Measurements from ENCODE around the gene RGL1.

The RGL1 gene

DNA sequence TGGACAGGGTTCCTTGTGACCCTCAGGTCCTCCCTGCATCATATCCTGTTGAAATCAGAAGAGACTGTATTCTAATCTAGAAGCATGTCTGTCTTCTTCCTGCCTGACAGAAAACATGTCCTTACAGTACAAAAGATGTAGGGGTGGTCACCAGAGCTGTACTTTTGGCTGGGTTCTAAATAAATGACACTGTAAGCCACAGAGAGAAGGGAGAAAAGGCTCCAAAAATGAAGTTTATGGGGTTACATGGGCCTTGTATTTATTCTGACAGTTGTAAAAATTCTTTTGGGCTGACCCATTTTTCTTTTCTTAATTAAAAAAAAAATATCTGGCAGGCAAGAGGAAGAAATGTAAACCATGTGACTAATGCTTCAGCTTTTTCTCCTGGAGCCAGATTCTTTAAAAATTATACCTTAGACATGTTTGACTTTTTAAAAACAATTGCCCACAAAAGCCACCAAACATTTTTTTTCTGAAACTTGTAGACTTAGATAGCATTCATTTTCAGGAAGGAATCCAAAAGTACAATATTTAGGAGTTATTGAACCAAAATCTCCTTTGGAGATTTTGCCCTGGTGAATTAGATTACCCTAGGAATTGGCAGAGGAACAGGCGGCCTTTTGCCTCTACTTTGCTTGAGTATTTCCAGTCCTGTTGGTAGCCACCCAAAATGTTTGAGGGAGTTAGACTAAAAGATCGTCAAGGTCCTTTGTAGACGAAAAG lies 17.1 kb downstream of the RGL1 start:
- no peak overlapping the region for H3K9ac ChIP-seq (ENCODE audit: insufficient read length, low read depth)
- H3K9me3 ChIP-seq (ENCODE audit: insufficient read depth, low read length), result no peaks in the 10 kb centered on the region
- no peaks in the 10 kb centered on the region for H3K36me3 ChIP-seq (ENCODE audit: insufficient read depth, insufficient read length, low read length)
- H3K4me3 ChIP-seq (ENCODE audit: insufficient read length, low read depth), result no peak overlapping the region
- no peak for TF ChIP-seq ZNF274 (IDR thresholded peaks at IDR 0.05; ENCODE audit: low read depth, low read length)
- TF ChIP-seq SUZ12 (IDR thresholded peaks at IDR 0.05; ENCODE audit: extremely low read depth, insufficient read depth, insufficient read length), result no peak
- TF ChIP-seq YY1 (IDR thresholded peaks at IDR 0.05; ENCODE audit: insufficient read depth, insufficient read length), result no peak
- no peak for DNase-seq (ENCODE audit: low read depth, low spot score)
- H3K27me3 ChIP-seq (ENCODE audit: insufficient read depth, insufficient read length), result no peaks in the 10 kb centered on the region
- H3K4me1 ChIP-seq (ENCODE audit: insufficient read depth, insufficient read length), result no peaks in the 10 kb centered on the region

DNA sequence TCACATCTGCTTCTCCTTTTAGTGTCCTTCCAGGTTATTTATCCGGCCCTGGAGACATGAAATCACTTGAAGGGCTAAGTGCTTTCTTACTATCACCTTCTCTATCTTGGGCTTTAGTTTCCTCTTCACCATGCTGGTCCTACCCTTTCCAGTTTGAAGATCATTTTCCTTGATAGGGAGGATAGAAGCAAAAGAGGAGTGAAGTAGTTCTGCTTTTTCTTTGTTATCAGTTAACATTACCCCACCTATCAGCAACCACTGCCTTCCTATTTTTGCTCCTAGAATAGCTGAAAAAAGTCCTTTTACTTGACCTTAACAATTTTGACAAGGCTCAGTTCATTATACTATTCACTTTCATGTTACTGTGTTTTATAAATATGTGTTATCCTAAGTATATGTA lies 19.4 kb downstream of the RGL1 start:
- Histone ChIP-seq H3K9ac (ENCODE audit: insufficient read length, low read depth) (no peak overlapping the region), H3K4me3 (ENCODE audit: insufficient read length, low read depth) (no peak overlapping the region), H3K27me3 (ENCODE audit: insufficient read depth, insufficient read length) (no peaks in the 10 kb centered on the region), H3K9me3 (ENCODE audit: insufficient read depth, low read length) (no peaks in the 10 kb centered on the region), H3K36me3 (ENCODE audit: insufficient read depth, insufficient read length, low read length) (no peaks in the 10 kb centered on the region), H3K4me1 (ENCODE audit: insufficient read depth, insufficient read length) (no peaks in the 10 kb centered on the region)
- DNase-seq (ENCODE audit: low read depth, low spot score), result no peak
- TF ChIP-seq ZNF274 (IDR thresholded peaks at IDR 0.05; ENCODE audit: low read depth, low read length) (no peak), SUZ12 (IDR thresholded peaks at IDR 0.05; ENCODE audit: extremely low read depth, insufficient read depth, insufficient read length) (no peak), YY1 (IDR thresholded peaks at IDR 0.05; ENCODE audit: insufficient read depth, insufficient read length) (no peak)

DNA sequence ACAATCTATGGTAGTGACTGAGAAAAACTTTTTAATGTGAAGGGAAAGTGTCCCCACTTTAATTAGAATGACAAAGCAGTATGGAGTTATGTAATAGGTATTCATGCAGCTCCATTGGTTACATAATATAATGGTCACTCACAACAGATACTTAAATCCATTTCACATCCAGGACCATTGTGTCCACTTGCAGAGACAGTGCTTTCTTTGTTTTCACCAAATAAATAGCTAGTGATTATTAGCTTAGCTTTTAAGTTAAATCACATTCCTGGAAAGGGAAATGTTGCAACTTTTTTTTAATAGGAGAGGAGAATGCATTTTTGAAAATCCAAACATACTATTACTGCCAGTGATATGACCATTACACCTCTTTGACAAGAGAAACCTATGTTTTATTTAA lies 22.9 kb downstream of the RGL1 start:
- H3K9ac ChIP-seq (ENCODE audit: insufficient read length, low read depth), result no peak overlapping the region
- no peak for TF ChIP-seq ZNF274 (IDR thresholded peaks at IDR 0.05; ENCODE audit: low read depth, low read length)
- TF ChIP-seq YY1 (IDR thresholded peaks at IDR 0.05; ENCODE audit: insufficient read depth, insufficient read length), result no peak
- no peak for TF ChIP-seq SUZ12 (IDR thresholded peaks at IDR 0.05; ENCODE audit: extremely low read depth, insufficient read depth, insufficient read length)
- H3K36me3 ChIP-seq (ENCODE audit: insufficient read depth, insufficient read length, low read length), result no peaks in the 10 kb centered on the region
- no peaks in the 10 kb centered on the region for H3K27me3 ChIP-seq (ENCODE audit: insufficient read depth, insufficient read length)
- no peak for DNase-seq (ENCODE audit: low read depth, low spot score)
- H3K4me1 ChIP-seq (ENCODE audit: insufficient read depth, insufficient read length), result no peaks in the 10 kb centered on the region
- H3K4me3 ChIP-seq (ENCODE audit: insufficient read length, low read depth), result no peak overlapping the region
- H3K9me3 ChIP-seq (ENCODE audit: insufficient read depth, low read length), result no peaks in the 10 kb centered on the region

GRCh38 chr1:183830389-183830788 lies 25.5 kb downstream of the RGL1 start:
- no peaks in the 10 kb centered on the region for H3K9me3 ChIP-seq (ENCODE audit: insufficient read depth, low read length)
- no peaks in the 10 kb centered on the region for H3K4me1 ChIP-seq (ENCODE audit: insufficient read depth, insufficient read length)
- H3K27me3 ChIP-seq (ENCODE audit: insufficient read depth, insufficient read length), result no peaks in the 10 kb centered on the region
- no peak overlapping the region for H3K4me3 ChIP-seq (ENCODE audit: insufficient read length, low read depth)
- DNase-seq (ENCODE audit: low read depth, low spot score), result no peak
- no peak overlapping the region for H3K9ac ChIP-seq (ENCODE audit: insufficient read length, low read depth)
- H3K36me3 ChIP-seq (ENCODE audit: insufficient read depth, insufficient read length, low read length), result no peaks in the 10 kb centered on the region
- TF ChIP-seq YY1 (IDR thresholded peaks at IDR 0.05; ENCODE audit: insufficient read depth, insufficient read length), result no peak
- TF ChIP-seq SUZ12 (IDR thresholded peaks at IDR 0.05; ENCODE audit: extremely low read depth, insufficient read depth, insufficient read length), result no peak
- no peak for TF ChIP-seq ZNF274 (IDR thresholded peaks at IDR 0.05; ENCODE audit: low read depth, low read length)

GRCh38 chr1:183831311-183831710 lies 26.4 kb downstream of the RGL1 start:
- DNase-seq (ENCODE audit: low read depth, low spot score), result no peak
- no peaks in the 10 kb centered on the region for H3K9me3 ChIP-seq (ENCODE audit: insufficient read depth, low read length)
- H3K4me3 ChIP-seq (ENCODE audit: insufficient read length, low read depth), result no peak overlapping the region
- TF ChIP-seq YY1 (IDR thresholded peaks at IDR 0.05; ENCODE audit: insufficient read depth, insufficient read length) (no peak), ZNF274 (IDR thresholded peaks at IDR 0.05; ENCODE audit: low read depth, low read length) (no peak), SUZ12 (IDR thresholded peaks at IDR 0.05; ENCODE audit: extremely low read depth, insufficient read depth, insufficient read length) (no peak)
- no peaks in the 10 kb centered on the region for H3K36me3 ChIP-seq (ENCODE audit: insufficient read depth, insufficient read length, low read length)
- no peak overlapping the region for H3K9ac ChIP-seq (ENCODE audit: insufficient read length, low read depth)
- no peaks in the 10 kb centered on the region for H3K27me3 ChIP-seq (ENCODE audit: insufficient read depth, insufficient read length)
- no peaks in the 10 kb centered on the region for H3K4me1 ChIP-seq (ENCODE audit: insufficient read depth, insufficient read length)

GRCh38 chr1:183832459-183832858 lies 27.5 kb downstream of the RGL1 start:
- Histone ChIP-seq H3K4me3 (ENCODE audit: insufficient read length, low read depth) (no peak overlapping the region), H3K27me3 (ENCODE audit: insufficient read depth, insufficient read length) (no peaks in the 10 kb centered on the region), H3K36me3 (ENCODE audit: insufficient read depth, insufficient read length, low read length) (no peaks in the 10 kb centered on the region), H3K9ac (ENCODE audit: insufficient read length, low read depth) (no peak overlapping the region), H3K4me1 (ENCODE audit: insufficient read depth, insufficient read length) (no peaks in the 10 kb centered on the region), H3K9me3 (ENCODE audit: insufficient read depth, low read length) (no peaks in the 10 kb centered on the region)
- TF ChIP-seq SUZ12 (IDR thresholded peaks at IDR 0.05; ENCODE audit: extremely low read depth, insufficient read depth, insufficient read length), result no peak
- no peak for DNase-seq (ENCODE audit: low read depth, low spot score)

GRCh38 chr1:183834568-183834967 lies 29.6 kb downstream of the RGL1 start:
- Histone ChIP-seq H3K27me3 (ENCODE audit: insufficient read depth, insufficient read length) (no peaks in the 10 kb centered on the region), H3K36me3 (ENCODE audit: insufficient read depth, insufficient read length, low read length) (peaks cover 5% of the 10 kb centered on the region), H3K4me1 (ENCODE audit: insufficient read depth, insufficient read length) (no peaks in the 10 kb centered on the region), H3K9me3 (ENCODE audit: insufficient read depth, low read length) (no peaks in the 10 kb centered on the region), H3K9ac (ENCODE audit: insufficient read length, low read depth) (no peak overlapping the region), H3K4me3 (ENCODE audit: insufficient read length, low read depth) (no peak overlapping the region)
- no peak for DNase-seq (ENCODE audit: low read depth, low spot score)
- TF ChIP-seq ZNF274 (IDR thresholded peaks at IDR 0.05; ENCODE audit: low read depth, low read length) (no peak), YY1 (IDR thresholded peaks at IDR 0.05; ENCODE audit: insufficient read depth, insufficient read length) (no peak), SUZ12 (IDR thresholded peaks at IDR 0.05; ENCODE audit: extremely low read depth, insufficient read depth, insufficient read length) (no peak)
